GM12873 (cell line): ENCODE measurements around the gene OPRL1.

Experiments
- CTCF ChIP-seq: IDR thresholded peaks from 2 replicates; pipeline ENCODE4 v1.5.1; 2012; ENCODE audit warnings: low read depth, mild to moderate bottlenecking, moderate library complexity, low read length, control low read depth; ENCODE audit not compliant: insufficient read depth; ENCODE audit errors: missing control alignments

Gene OPRL1

DNA sequence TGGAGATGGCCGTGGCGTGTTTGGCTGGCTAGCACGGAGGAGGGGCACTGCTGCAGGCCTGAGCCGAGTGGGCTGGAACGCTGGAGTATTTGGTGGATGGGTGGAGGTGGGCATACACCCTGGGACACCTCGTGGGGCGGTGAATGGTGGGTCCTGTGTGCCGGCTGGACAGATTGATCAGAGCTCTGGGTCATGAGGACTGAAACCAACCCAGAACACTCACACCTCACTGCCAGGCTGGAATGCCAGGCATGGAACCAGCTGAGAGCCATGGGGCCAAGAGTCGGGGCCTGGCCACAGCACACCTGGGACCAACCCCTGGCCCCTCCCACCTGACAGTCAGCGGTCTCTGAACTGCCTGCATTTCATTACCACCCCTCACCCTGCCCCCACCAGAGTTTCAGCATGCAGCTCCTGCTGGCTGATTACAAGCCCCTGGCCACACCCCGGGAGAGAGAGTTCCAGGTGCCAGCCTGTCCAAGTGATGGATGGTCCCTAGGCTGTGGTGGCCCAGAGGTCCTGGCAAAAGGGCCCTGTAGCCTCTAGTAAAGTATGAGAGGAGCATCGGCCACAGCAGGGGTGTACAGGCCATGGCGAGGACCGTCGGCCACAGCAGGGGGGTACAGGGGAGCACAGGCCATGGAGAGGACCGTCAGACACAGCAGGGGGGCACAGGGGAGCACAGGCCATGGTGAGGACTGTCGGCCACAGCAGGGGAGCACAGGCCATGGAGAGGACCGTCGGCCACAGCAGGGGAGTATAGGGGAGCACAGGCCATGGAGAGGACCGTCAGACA is 24.2 kb downstream of the OPRL1 start:
- TF ChIP-seq CTCF: no peak

DNA sequence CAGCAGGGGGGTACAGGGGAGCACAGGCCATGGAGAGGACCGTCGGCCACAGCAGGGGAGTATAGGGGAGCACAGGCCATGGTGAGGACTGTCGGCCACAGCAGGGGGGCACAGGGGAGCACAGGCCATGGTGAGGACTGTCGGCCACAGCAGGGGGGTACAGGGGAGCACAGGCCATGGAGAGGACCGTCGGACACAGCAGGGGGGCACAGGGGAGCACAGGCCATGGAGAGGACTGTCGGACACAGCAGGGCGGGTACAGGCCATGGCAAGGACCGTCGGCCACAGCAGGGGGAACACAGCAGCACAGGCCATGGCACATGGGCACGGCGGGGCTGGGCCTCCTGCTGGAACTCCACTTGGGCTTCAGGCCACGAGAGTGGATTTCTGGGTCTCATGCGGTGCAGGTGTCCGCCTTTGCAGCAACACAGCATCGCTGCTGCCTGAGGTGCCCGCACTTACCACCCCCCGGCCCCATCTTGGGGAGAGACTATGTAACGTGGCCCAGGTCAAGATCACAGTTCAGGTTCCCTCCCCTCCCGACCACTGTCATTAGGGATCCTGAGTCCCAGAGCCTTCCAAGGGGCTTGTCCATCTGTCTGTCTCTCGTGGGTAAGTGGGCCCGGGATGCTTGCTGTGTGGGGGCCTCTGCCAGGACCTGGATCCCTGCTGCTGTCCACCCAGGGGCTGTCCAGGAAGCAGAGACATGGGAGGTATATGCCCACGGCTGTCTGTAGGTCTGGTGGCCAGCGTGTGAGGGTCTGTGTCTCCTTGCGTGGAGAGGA is 25.0 kb downstream of the OPRL1 start:
- TF ChIP-seq CTCF: no peak

DNA sequence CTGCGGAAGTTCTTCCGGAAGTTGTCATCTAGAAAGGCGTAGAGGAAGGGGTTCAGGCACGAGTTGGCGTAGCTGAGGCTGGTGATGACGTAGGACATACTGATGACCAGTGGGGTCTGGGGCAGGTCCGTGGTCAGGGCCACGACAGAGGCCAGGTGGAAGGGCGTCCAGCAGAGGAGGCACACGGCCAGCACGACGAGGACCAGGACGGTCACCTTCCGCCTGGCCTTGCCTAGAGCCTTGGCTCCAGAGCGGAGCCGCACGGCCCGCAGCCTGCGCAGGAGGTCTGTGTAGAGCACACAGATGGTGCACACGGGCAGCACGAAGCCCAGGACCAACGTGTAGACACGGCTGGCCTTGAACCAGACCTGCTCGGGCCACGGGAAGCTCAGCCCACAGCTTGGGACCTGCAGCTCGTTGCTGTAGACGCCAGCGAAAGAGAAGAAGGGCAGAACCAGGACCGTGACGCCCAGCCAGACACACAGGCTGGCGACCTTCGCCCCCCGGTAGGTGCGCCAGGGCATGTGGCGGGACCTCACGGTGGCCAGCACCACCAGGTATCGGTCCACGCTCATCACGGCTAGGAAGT is 26.1 kb downstream of the OPRL1 start:
- no peak for TF ChIP-seq CTCF

- TF ChIP-seq CTCF: no peak
These were observed 26.6 kb downstream of the OPRL1 start for GRCh38 chr20:64106435-64106961.

- TF ChIP-seq CTCF: no peak
These were observed 27.3 kb downstream of the OPRL1 start, which contains the start of gene NPBWR2 for GRCh38 chr20:64106981-64107735. TSS of gene NPBWR2 (minus strand) at chr20:64107565. CDS start at chr20:64106831, 734 bp downstream.

GRCh38 chr20:64107736-64108457 is 28.0 kb downstream of the OPRL1 start:
- TF ChIP-seq CTCF: no peak
